ENCODE results near the gene PXDN.

GRCh38 chr2:1685078-1685956 is 59.0 kb downstream of the PXDN start:
- TF ChIP-seq CTCF (IDR thresholded peaks at IDR 0.05; ENCODE audit: low read depth, low read length, poor library complexity, severe bottlenecking) (no peak), EZH2phosphoT487 (IDR thresholded peaks at IDR 0.05; ENCODE audit: borderline replicate concordance, low read length) (no peak)

All from DOHH2 (cell line).